Activated CD8-positive, alpha-beta T cell treated with anti-CD3 and anti-CD28 coated beads for 36 hours (primary cell): ENCODE results near the gene FAM83F. TPM values are rescaled to one million over a fixed set of nuclear protein-coding genes. Genes with fewer than 3 reads are reported as not detected.

Source experiments
- ATAC-seq: fragments of 200-7000 bp; cut with Tn5 transposase; one replicate; pipeline ENCODE4 v1.10.0; 2021; ENCODE audit warnings: mild to moderate bottlenecking, moderate library complexity
- CTCF ChIA-PET: fragments of 350-600 bp; sonication (Branson Sonifier 250); formaldehyde crosslinking; loops from one replicate; lab custom pipeline; 2021; ENCODE audit warnings: antibody characterized with exemption; lab: Charles Lee
- POLR2A ChIA-PET: fragments of 350-600 bp; sonication (Branson Sonifier 250); formaldehyde crosslinking; loops from one replicate; lab custom pipeline; 2021; ENCODE audit warnings: antibody characterized with exemption; lab: Charles Lee
- DNase-seq: peaks from one replicate; pipeline ENCODE4 v3.0.0-alpha.2; 2020
- H3K27ac Mint-ChIP-seq: one replicate; pipeline ENCODE4 v1.8.0; 2021; ENCODE audit warnings: mild to moderate bottlenecking, mixed read lengths
- H3K27me3 Mint-ChIP-seq: one replicate; pipeline ENCODE4 v1.8.0; 2021; ENCODE audit warnings: mixed read lengths
- H3K36me3 Mint-ChIP-seq: one replicate; pipeline ENCODE4 v1.8.0; 2021; ENCODE audit warnings: low read depth, mixed read lengths
- H3K4me1 Mint-ChIP-seq: one replicate; pipeline ENCODE4 v1.8.0; 2021; ENCODE audit warnings: low read depth, mixed read lengths
- H3K4me3 Mint-ChIP-seq: one replicate; pipeline ENCODE4 v1.8.0; 2021; ENCODE audit warnings: mild to moderate bottlenecking, moderate library complexity, mixed read lengths
- H3K9me3 Mint-ChIP-seq: one replicate; pipeline ENCODE4 v1.8.0; 2021; ENCODE audit warnings: mixed read lengths
- intact Hi-C: fragments of 100-400 bp; cut with micrococcal nuclease; formaldehyde crosslinking; loops from one replicate; pipeline ENCODE4 v1.10.0; 2022
- total RNA-seq, 2 experiments: library from RNA; stranded (reverse); gene quantifications; one replicate each; pipeline ENCODE4 v1.2.3, GENCODE V29; 2021
- TF ChIP-seq, protein P1 (sequence below): fragments of 200-600 bp; IDR thresholded peaks from one replicate; pipeline ENCODE4 v1.8.0; 2022; ENCODE audit warnings: antibody characterized with exemption, mild to moderate bottlenecking

The FAM83F gene
- total RNA-seq, 2 experiments from 2014 or later, result 1.5 to 2.0 TPM

DNA sequence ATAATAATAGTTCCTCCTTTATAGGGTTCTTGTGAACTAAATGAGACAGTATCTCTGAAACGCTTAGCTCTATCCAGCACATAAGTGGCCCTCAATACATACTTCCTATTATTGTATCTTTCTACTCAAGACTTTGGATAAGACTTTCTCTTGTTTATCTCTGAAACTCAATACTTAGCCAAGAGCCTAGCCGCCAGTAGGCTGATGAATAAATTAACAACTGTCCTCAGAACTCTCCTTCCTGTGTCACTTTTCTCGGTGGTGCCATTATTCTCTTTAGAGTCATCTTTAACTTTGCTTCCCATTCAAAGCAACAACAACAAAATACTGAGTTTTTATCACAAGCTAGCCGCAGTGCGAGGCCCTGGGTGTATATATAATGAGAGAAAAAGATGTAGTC, 86.9 kb downstream of the FAM83F start:
- TF ChIP-seq, protein P1, sequence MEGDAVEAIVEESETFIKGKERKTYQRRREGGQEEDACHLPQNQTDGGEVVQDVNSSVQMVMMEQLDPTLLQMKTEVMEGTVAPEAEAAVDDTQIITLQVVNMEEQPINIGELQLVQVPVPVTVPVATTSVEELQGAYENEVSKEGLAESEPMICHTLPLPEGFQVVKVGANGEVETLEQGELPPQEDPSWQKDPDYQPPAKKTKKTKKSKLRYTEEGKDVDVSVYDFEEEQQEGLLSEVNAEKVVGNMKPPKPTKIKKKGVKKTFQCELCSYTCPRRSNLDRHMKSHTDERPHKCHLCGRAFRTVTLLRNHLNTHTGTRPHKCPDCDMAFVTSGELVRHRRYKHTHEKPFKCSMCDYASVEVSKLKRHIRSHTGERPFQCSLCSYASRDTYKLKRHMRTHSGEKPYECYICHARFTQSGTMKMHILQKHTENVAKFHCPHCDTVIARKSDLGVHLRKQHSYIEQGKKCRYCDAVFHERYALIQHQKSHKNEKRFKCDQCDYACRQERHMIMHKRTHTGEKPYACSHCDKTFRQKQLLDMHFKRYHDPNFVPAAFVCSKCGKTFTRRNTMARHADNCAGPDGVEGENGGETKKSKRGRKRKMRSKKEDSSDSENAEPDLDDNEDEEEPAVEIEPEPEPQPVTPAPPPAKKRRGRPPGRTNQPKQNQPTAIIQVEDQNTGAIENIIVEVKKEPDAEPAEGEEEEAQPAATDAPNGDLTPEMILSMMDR, result no peak
- Mint-ChIP-seq H3K27me3 (no peaks in the 10 kb centered on the region), H3K27ac (no peak overlapping the region), H3K4me1 (peaks cover 30% of the 10 kb centered on the region), H3K4me3 (no peak overlapping the region), H3K36me3 (peaks cover 4% of the 10 kb centered on the region), H3K9me3 (peaks cover 2% of the 10 kb centered on the region)
- ChIA-PET CTCF (no interaction called here), POLR2A (interaction anchor here (0.6 to 1.5 kb wide), 2 partner anchors 16 to 148 kb away, joined by 3 to 4 read pairs; no protein-coding TSS in a partner anchor)
- intact Hi-C loops, result no loop called here
- no peak for DNase-seq
- peak; percentile 26 for ATAC-seq

DNA sequence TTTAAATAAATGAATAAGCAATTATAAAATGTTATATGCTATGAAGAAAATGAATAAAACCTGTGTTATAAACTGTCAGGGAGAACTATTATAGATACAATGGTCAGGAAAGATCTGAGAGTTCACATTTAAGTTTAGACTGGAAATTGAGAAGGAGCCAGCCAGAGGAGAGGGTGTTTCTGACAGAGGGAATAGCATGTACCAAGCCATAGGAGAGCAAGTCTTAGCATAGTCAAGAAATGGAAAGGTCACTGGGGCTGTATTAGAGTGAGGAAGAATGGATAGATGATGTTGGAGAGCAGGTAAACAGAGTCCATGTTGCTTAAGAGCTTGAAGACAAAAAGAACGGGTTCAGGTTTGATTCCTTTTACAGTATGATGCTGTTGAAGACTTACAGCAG, 87.4 kb downstream of the FAM83F start:
- Mint-ChIP-seq H3K4me1 (peaks cover 28% of the 10 kb centered on the region), H3K27me3 (no peaks in the 10 kb centered on the region), H3K27ac (no peak overlapping the region), H3K36me3 (peaks cover 4% of the 10 kb centered on the region), H3K4me3 (no peak overlapping the region), H3K9me3 (peaks cover 2% of the 10 kb centered on the region)
- intact Hi-C loops, result no loop called here
- TF ChIP-seq, protein P1, result no peak
- DNase-seq (no peak), ATAC-seq (no peak)
- ChIA-PET POLR2A (interaction anchor here (0.6 to 1.5 kb wide), 2 partner anchors 17 to 147 kb away, joined by 3 to 4 read pairs; no protein-coding TSS in a partner anchor), CTCF (no interaction called here)

DNA sequence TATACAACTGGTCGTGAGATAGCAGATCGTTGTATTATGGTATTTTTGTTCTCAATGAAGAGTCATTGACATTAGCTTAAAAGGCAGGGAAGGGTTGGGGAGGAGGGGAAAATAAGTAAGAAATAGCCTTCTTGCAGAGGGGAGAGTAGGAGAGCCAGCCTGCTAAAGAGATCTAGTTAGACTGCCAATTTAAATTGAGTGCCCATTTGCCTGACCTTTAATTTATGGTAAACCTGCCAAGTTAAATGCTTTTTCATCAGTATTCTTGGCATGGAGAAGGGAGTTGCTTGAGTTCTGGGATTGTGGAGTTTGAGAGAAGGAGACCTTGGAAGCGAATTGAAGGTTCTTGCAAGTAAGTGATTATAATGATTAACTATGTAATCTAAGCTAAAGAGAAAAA, 89.0 kb downstream of the FAM83F start:
- Mint-ChIP-seq H3K4me3 (no peak overlapping the region), H3K4me1 (peaks cover 34% of the 10 kb centered on the region), H3K9me3 (peaks cover 2% of the 10 kb centered on the region), H3K27ac (no peak overlapping the region), H3K36me3 (peaks cover 4% of the 10 kb centered on the region), H3K27me3 (no peaks in the 10 kb centered on the region)
- CTCF ChIA-PET, result interaction anchor here (0.8 to 1.8 kb wide), 2 partner anchors 9 to 10 kb away, joined by 3 to 9 read pairs; no protein-coding TSS in a partner anchor
- TF ChIP-seq, protein P1, result no peak
- no peak for DNase-seq
- POLR2A ChIA-PET, result interaction anchor here (2.1 kb wide), 1 partner anchor 13 kb away, joined by 7 read pairs; no protein-coding TSS in a partner anchor
- no peak for ATAC-seq
- intact Hi-C loops, result no loop called here

DNA sequence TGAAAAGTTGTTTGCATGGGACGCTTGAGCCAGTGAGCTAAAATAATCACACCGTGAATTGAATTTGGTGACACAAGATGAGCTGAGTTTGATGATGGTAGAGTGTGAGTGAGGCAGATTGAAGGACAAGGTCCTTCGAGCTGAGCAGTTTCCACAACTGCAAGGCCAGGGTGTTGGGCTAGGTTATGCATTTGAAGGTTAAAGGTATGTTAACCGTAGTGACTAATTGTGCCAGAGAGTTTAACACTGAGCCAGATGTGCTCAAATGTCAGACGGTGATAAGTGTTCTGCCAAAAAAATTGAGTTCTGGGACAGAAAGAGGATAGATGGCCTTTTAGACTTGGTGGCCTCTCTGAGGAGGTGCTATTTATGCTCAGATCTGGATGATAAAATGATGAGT, 89.5 kb downstream of the FAM83F start:
- intact Hi-C loops, result no loop called here
- ATAC-seq (peak; percentile 45), DNase-seq (no peak)
- POLR2A ChIA-PET, result interaction anchor here (0.6 to 2.1 kb wide), 2 partner anchors 13 to 346 kb away, joined by 3 to 7 read pairs; no protein-coding TSS in a partner anchor
- peaks cover 2% of the 10 kb centered on the region for H3K9me3 Mint-ChIP-seq
- TF ChIP-seq, protein P1, result no peak
- no peak overlapping the region for H3K27ac Mint-ChIP-seq
- H3K36me3 Mint-ChIP-seq, result peaks cover 4% of the 10 kb centered on the region
- no peaks in the 10 kb centered on the region for H3K27me3 Mint-ChIP-seq
- H3K4me3 Mint-ChIP-seq, result no peak overlapping the region
- H3K4me1 Mint-ChIP-seq, result peaks cover 32% of the 10 kb centered on the region
- CTCF ChIA-PET, result interaction anchor here (0.8 to 1.8 kb wide), 2 partner anchors 9 to 11 kb away, joined by 3 to 9 read pairs; no protein-coding TSS in a partner anchor

DNA sequence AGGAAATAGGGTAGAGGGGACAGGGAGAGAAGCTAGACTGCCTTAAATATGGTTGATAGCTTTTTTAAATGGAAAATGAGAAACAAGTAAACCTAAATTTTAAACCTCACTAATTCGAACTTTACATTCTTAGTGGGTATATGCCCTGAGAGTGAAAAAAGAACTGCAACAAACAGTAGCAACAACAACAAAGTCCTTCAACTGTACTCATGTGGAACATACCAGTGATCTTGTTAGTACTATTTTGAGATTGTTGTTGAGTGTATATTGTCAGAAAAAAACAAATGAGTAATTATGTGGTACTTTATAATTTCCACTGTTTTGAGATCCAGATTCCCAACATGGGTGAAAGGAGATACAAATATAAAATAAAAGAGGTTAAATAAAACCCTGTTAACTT, 94.1 kb downstream of the FAM83F start:
- Mint-ChIP-seq H3K4me3 (no peak overlapping the region), H3K9me3 (peaks cover 2% of the 10 kb centered on the region), H3K36me3 (peaks cover 2% of the 10 kb centered on the region), H3K27ac (peak overlapping the region; percentile 52), H3K4me1 (peaks cover 58% of the 10 kb centered on the region), H3K27me3 (no peaks in the 10 kb centered on the region)
- intact Hi-C loops, result no loop called here
- ATAC-seq, result no peak
- DNase-seq, result no peak
- ChIA-PET POLR2A (interaction anchor here (1.2 to 2.4 kb wide), 3 partner anchors 13 to 31 kb away, joined by 4 to 9 read pairs (median 7); no protein-coding TSS in a partner anchor), CTCF (interaction anchor here (0.9 to 1.8 kb wide), 2 partner anchors 18 to 21 kb away, joined by 4 to 9 read pairs; no protein-coding TSS in a partner anchor)
- TF ChIP-seq, protein P1, result no peak
